ENCODE data around the gene SLC30A2. TPM values are rescaled to one million over a fixed set of nuclear protein-coding genes. Genes with fewer than 3 reads are reported as not detected.

SLC30A2 gene
- total RNA-seq, 1 experiment from 2014 or later, result 0.23 TPM

DNA sequence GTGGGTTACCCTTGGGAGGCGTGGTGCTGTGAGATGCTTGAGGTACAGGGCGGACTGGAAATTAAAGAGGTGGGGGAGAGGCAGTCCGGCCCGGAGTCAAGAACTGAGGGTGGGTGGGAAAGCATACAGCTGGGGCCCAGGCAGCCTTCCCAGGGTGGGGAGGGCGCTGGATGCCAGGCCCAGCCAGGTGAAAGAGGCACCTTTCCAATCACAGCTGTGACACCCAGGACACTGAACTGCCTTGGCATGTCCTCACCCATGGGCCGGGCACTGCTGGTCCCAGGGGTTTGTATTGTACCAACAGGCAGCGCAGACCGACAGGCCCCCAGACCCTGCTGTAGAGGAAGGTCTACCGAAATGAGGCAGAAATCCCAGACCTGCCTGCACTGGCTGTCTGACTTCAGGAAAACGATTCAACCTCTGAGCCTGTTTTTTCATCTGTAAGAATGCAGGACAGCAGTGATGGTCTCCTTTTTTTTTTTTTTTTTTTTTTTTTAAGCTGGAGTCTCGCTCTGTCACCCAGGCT is 9.1 kb downstream of the SLC30A2 start:
- ATAC-seq (no peak), DNase-seq (ENCODE audit: low read depth, low spot score) (no peak)
- no peaks in the 10 kb centered on the region for H3K27me3 ChIP-seq (ENCODE audit: control insufficient read depth, insufficient read depth, low read length)
- TF ChIP-seq TCF7L2 (IDR thresholded peaks at IDR 0.05; ENCODE audit: low read depth, low read length), result no peak
- TF ChIP-seq, protein P1, sequence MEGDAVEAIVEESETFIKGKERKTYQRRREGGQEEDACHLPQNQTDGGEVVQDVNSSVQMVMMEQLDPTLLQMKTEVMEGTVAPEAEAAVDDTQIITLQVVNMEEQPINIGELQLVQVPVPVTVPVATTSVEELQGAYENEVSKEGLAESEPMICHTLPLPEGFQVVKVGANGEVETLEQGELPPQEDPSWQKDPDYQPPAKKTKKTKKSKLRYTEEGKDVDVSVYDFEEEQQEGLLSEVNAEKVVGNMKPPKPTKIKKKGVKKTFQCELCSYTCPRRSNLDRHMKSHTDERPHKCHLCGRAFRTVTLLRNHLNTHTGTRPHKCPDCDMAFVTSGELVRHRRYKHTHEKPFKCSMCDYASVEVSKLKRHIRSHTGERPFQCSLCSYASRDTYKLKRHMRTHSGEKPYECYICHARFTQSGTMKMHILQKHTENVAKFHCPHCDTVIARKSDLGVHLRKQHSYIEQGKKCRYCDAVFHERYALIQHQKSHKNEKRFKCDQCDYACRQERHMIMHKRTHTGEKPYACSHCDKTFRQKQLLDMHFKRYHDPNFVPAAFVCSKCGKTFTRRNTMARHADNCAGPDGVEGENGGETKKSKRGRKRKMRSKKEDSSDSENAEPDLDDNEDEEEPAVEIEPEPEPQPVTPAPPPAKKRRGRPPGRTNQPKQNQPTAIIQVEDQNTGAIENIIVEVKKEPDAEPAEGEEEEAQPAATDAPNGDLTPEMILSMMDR (IDR thresholded peaks at IDR 0.05), result no peak
- TF ChIP-seq SIN3A (IDR thresholded peaks at IDR 0.05; ENCODE audit: borderline replicate concordance, insufficient read depth, low read depth, low read length), result no peak
- TF ChIP-seq POLR2AphosphoS5 (IDR thresholded peaks at IDR 0.05; ENCODE audit: low read depth, low read length), result no peak
- TF ChIP-seq, protein P2, sequence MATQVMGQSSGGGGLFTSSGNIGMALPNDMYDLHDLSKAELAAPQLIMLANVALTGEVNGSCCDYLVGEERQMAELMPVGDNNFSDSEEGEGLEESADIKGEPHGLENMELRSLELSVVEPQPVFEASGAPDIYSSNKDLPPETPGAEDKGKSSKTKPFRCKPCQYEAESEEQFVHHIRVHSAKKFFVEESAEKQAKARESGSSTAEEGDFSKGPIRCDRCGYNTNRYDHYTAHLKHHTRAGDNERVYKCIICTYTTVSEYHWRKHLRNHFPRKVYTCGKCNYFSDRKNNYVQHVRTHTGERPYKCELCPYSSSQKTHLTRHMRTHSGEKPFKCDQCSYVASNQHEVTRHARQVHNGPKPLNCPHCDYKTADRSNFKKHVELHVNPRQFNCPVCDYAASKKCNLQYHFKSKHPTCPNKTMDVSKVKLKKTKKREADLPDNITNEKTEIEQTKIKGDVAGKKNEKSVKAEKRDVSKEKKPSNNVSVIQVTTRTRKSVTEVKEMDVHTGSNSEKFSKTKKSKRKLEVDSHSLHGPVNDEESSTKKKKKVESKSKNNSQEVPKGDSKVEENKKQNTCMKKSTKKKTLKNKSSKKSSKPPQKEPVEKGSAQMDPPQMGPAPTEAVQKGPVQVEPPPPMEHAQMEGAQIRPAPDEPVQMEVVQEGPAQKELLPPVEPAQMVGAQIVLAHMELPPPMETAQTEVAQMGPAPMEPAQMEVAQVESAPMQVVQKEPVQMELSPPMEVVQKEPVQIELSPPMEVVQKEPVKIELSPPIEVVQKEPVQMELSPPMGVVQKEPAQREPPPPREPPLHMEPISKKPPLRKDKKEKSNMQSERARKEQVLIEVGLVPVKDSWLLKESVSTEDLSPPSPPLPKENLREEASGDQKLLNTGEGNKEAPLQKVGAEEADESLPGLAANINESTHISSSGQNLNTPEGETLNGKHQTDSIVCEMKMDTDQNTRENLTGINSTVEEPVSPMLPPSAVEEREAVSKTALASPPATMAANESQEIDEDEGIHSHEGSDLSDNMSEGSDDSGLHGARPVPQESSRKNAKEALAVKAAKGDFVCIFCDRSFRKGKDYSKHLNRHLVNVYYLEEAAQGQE (IDR thresholded peaks at IDR 0.05; ENCODE audit: insufficient read depth in 1 of 2, low read depth in 2 of 2, low read length in 1 of 2), result no peak
- H3K4me1 ChIP-seq (ENCODE audit: control insufficient read depth, insufficient read depth, low read length), result peaks cover 14% of the 10 kb centered on the region
- no peaks in the 10 kb centered on the region for H3K9me3 ChIP-seq (ENCODE audit: control insufficient read depth, insufficient read depth, low read depth, low read length)
- ChIA-PET POLR2A (no interaction called here), CTCF (interaction anchor here (0.6 to 2.5 kb wide), 7 partner anchors 8 to 303 kb away, joined by 3 to 17 read pairs (median 4); partner anchors contain the start of gene CEP85)
- H3K4me3 ChIP-seq (ENCODE audit: low read depth in 2 of 2, low read length in 2 of 2), result no peak overlapping the region
- in situ Hi-C loops (cut with HindIII; ENCODE audit: low pct_unique_long_range_greater_than_20kb, low sequenced_read_pairs) (no loop called here), intact Hi-C loops (cut with micrococcal nuclease; ENCODE audit: unreplicated experiment) (loop anchor here (5.0 to 10.0 kb wide), 3 partner anchors 58 to 110 kb away; partner anchors contain the start of gene PDIK1L)
- no TSS peak for BruUV-seq (replicated peaks)
- no peak overlapping the region for H3K27ac ChIP-seq (ENCODE audit: low read length)
- H3K36me3 ChIP-seq (ENCODE audit: control insufficient read depth, insufficient read depth, low read length), result peaks cover 2% of the 10 kb centered on the region; the same call in 1 of the 2 replicates

DNA sequence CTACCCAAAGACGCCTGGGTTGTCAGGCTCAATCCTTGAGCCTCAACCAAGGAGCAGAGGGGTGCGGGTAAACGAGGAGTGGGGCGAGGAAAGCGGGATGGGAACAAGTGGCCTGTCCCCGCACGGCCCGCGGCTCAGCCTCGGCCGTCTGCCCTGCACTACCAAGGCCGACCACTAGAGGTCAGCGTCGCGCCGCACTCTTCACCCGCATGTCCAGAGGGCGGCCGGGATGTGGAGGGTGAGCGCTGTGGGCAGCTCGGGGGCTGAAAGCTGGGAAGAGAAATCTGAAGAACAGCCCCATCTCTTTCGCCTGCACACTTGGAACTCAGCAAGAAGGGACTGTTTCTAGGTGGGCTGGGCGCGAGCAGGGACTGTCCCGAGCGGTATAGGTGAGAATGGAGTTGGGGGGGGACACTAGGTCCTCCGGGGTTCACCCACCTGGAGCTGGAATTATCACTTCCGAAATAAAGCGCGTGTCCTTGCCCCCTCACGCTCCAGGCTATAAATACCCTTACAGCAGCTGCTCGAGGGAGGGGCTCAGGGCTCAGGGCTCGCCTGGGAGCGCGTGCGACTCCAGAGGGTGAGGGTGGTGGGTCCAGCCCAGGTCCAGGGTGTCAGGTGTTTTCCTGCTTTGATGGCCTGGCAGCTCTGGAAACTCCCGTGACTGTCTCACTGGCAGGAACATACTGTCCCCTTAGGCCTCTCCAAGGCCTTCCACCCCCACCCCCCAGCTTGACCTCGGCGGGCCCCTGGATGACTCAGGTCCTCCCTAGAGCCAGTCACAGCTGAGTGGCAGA is 9.8 kb downstream of the SLC30A2 start:
- Histone ChIP-seq H3K27ac (ENCODE audit: low read length) (peak overlapping the region; percentile 71), H3K27me3 (ENCODE audit: control insufficient read depth, insufficient read depth, low read length) (no peaks in the 10 kb centered on the region), H3K4me1 (ENCODE audit: control insufficient read depth, insufficient read depth, low read length) (peaks cover 14% of the 10 kb centered on the region), H3K4me3 (ENCODE audit: low read depth in 2 of 2, low read length in 2 of 2) (peak overlapping the region; percentile 93 to 96), H3K36me3 (ENCODE audit: control insufficient read depth, insufficient read depth, low read length) (peaks cover 2% of the 10 kb centered on the region; the same call in 1 of the 2 replicates), H3K9me3 (ENCODE audit: control insufficient read depth, insufficient read depth, low read depth, low read length) (no peaks in the 10 kb centered on the region)
- intact Hi-C loops (cut with micrococcal nuclease; ENCODE audit: unreplicated experiment), result loop anchor here (5.0 to 10.0 kb wide), 3 partner anchors 59 to 111 kb away; partner anchors contain the start of gene PDIK1L
- CTCF ChIA-PET, result interaction anchor here (0.6 to 2.5 kb wide), 6 partner anchors 9 to 221 kb away, joined by 3 to 17 read pairs (median 4); partner anchors contain the start of gene CEP85
- no TSS peak for BruUV-seq (replicated peaks)
- peak; percentile 28 for DNase-seq (ENCODE audit: low read depth, low spot score)
- in situ Hi-C loops (cut with HindIII; ENCODE audit: low pct_unique_long_range_greater_than_20kb, low sequenced_read_pairs), result no loop called here
- peak; percentile 91 for ATAC-seq
- POLR2A ChIA-PET, result no interaction called here
- TF ChIP-seq, protein P2 (IDR thresholded peaks at IDR 0.05; ENCODE audit: insufficient read depth in 1 of 2, low read depth in 2 of 2, low read length in 1 of 2), result no peak
- TF ChIP-seq, protein P1 (IDR thresholded peaks at IDR 0.05), result peak; percentile 98
